GM12878 (cell line): ENCODE data around the gene PSME3. TPM values are rescaled to one million over a fixed set of nuclear protein-coding genes. Genes with fewer than 3 reads are reported as not detected.

Experiments used
- ATAC-seq: fragments of 200-7000 bp; cut with Tn5 transposase; 3 replicates; pipeline ENCODE4 v1.9.1; 2020; ENCODE audit warnings: mild to moderate bottlenecking, moderate library complexity
- BruUV-seq: library from RNA; stranded (reverse); fragments of 400-500 nt; replicated peaks from 2 replicates; lab custom pipeline; 2021; lab: Mats Ljungman, UMichigan
- CTCF ChIA-PET: fragments of 300-600 bp; sonication (Branson Sonifier 250); formaldehyde crosslinking; extraction: SDS; loops from one replicate; lab custom pipeline; 2021; ENCODE audit warnings: inconsistent platforms; lab: Yijun Ruan, JAX
- POLR2A ChIA-PET: fragments of 350-600 bp; formaldehyde crosslinking; extraction: SDS; loops from one replicate; lab custom pipeline; 2021; ENCODE audit warnings: inconsistent platforms; lab: Charles Lee
- RAD21 ChIA-PET: fragments of 300-600 bp; sonication (Branson Sonifier 250); formaldehyde crosslinking; loops from one replicate; lab custom pipeline; 2023; ENCODE audit warnings: antibody characterized with exemption; ENCODE audit not compliant: unreplicated experiment; lab: Charles Lee
- SMC1A ChIA-PET: fragments of 300-600 bp; sonication (Branson Sonifier 250); formaldehyde crosslinking; loops from one replicate; lab custom pipeline; 2023; ENCODE audit not compliant: unreplicated experiment, uncharacterized antibody; lab: Charles Lee
- DNase-seq: peaks from one replicate; pipeline ENCODE4 v3.0.0-alpha.2; 2011; ENCODE audit warnings: low read depth, low spot score
- FAIRE-seq: peaks from 3 replicates; lab custom pipeline; 2011; peaks lifted over from hg19 to GRCh38; lab: Jason Lieb, UNC
- H2AFZ ChIP-seq: 2 replicates; pipeline ENCODE4 v1.6.0; 2011; ENCODE audit warnings: low read depth, low read length, control low read depth; ENCODE audit not compliant: control insufficient read depth
- H3K27ac ChIP-seq: 2 replicates; pipeline ENCODE4 v1.5.1; 2011; ENCODE audit warnings: control low read depth; ENCODE audit not compliant: control insufficient read depth, insufficient read depth
- H3K27me3 ChIP-seq, 2 experiments: replicated peaks in 1 of 2; 2 replicates each; pipeline versions ENCODE4 v1.6.0 to v1.6.1; 2011; ENCODE audit warnings: low read length in 1 of 2; ENCODE audit not compliant: control insufficient read depth in 2 of 2, insufficient read depth in 2 of 2
- H3K36me3 ChIP-seq, 2 experiments: 2 replicates each; pipeline ENCODE4 v1.5.1; 2011; ENCODE audit warnings: low read length in 1 of 2; ENCODE audit not compliant: control insufficient read depth in 2 of 2, insufficient read depth in 2 of 2
- H3K4me1 ChIP-seq: 2 replicates; pipeline ENCODE4 v1.6.1; 2011; ENCODE audit warnings: mild to moderate bottlenecking, low read length, moderate library complexity, mixed read lengths; ENCODE audit not compliant: control insufficient read depth, insufficient read depth
- H3K4me2 ChIP-seq: 2 replicates; pipeline ENCODE4 v1.6.0; 2011; ENCODE audit warnings: control low read depth; ENCODE audit not compliant: control insufficient read depth, insufficient read depth
- H3K4me3 ChIP-seq: fragments of 200-600 bp; sonication (generic); 2 replicates; pipeline ENCODE4 v1.5.1; 2016
- H3K79me2 ChIP-seq: 2 replicates; pipeline ENCODE4 v1.6.0; 2011; ENCODE audit warnings: low read length; ENCODE audit not compliant: control insufficient read depth, insufficient read depth
- H3K9ac ChIP-seq: 2 replicates; pipeline ENCODE4 v1.8.0; 2011; ENCODE audit warnings: low read length, control low read depth, mixed read lengths; ENCODE audit not compliant: control insufficient read depth, insufficient read depth
- H3K9me3 ChIP-seq: replicated peaks from 3 replicates; pipeline ENCODE4 v1.5.1; 2011; ENCODE audit warnings: mild to moderate bottlenecking, low read length; ENCODE audit not compliant: control insufficient read depth, insufficient read depth
- H4K20me1 ChIP-seq: 2 replicates; pipeline ENCODE4 v1.6.0; 2011; ENCODE audit not compliant: control insufficient read depth, insufficient read depth
- CBFB ChIP-seq: IDR thresholded peaks from 2 replicates; pipeline ENCODE4 v1.6.1; 2016; ENCODE audit warnings: antibody characterized with exemption, low read depth
- CBX3 ChIP-seq: fragments of 200-600 bp; sonication (generic); IDR thresholded peaks from 2 replicates; pipeline ENCODE4 v1.6.1; 2016; ENCODE audit warnings: low read depth, borderline replicate concordance
- CEBPZ ChIP-seq: fragments of 150-350 bp; IDR thresholded peaks from 2 replicates; pipeline ENCODE4 v1.6.1; 2016; ENCODE audit warnings: low read depth, low read length
- CREM ChIP-seq: IDR thresholded peaks from 2 replicates; pipeline ENCODE4 v1.6.1; 2014; ENCODE audit warnings: antibody characterized with exemption, low read depth
- NKRF ChIP-seq: fragments of 450-650 bp; conservative IDR thresholded peaks from 2 replicates; pipeline ENCODE4 v1.6.1; 2017; ENCODE audit warnings: mild to moderate bottlenecking, moderate library complexity
- NR2C2 ChIP-seq: IDR thresholded peaks from 2 replicates; pipeline ENCODE4 v1.6.1; 2011; ENCODE audit warnings: borderline replicate concordance, low read depth; ENCODE audit not compliant: control insufficient read depth, insufficient read length
- POLR2A ChIP-seq: IDR thresholded peaks from 2 replicates; pipeline ENCODE4 v1.6.1; 2011; ENCODE audit warnings: low read depth, mild to moderate bottlenecking, low read length
- ZNF24 ChIP-seq: fragments of 450-650 bp; IDR thresholded peaks from 2 replicates; pipeline ENCODE4 v1.6.1; 2017; ENCODE audit warnings: antibody characterized with exemption, mild to moderate bottlenecking
- WGBS: methylation state at CpG from one replicate; pipeline ENCODE4 v1.1.6; 2016; ENCODE audit warnings: low lambda C conversion rate; ENCODE audit not compliant: insufficient replicate concordance, insufficient coverage; ENCODE audit errors: missing lambda C conversion rate; 5-methylcytosine and 5-hydroxymethylcytosine counted together
- in situ Hi-C: fragments of 300-500 bp; cut with MboI; formaldehyde crosslinking; loops from 9 replicates; pipeline ENCODE4 v1.14.3; 2018; ENCODE audit warnings: mixed read lengths
- intact Hi-C: fragments of 100-400 bp; cut with micrococcal nuclease; formaldehyde crosslinking; loops from one replicate; pipeline ENCODE4 v1.14.2; 2022; ENCODE audit not compliant: unreplicated experiment
- polyA plus RNA-seq, 11 experiments: library from polyadenylated mRNA; depleted of rRNA in 4 of 11; unstranded in 6 of 11; stranded (reverse) in 5 of 11; fragments of >200 nt; fragmentation: Nextera tagmentation in 4 of 11; fragmentation: Illumina TruSeq in 1 of 11; extraction: Ambion mirVana in 4 of 11; extraction: Trizol in 1 of 11; gene quantifications; 1 replicate in 1 of 11; 2 replicates in 10 of 11; pipeline versions ENCODE4 v1.2.1 to v1.2.3, GENCODE V29; 2011 to 2016; ENCODE audit warnings: inconsistent platforms in 2 of 11, missing spikeins in 2 of 11, low read depth in 1 of 11
- total RNA-seq, 4 experiments: library from RNA; depleted of rRNA in 3 of 4; stranded (reverse); fragments of >200 nt in 3 of 4; fragmentation: Illumina TruSeq in 1 of 4; extraction: Trizol in 1 of 4; gene quantifications; 2 replicates each; pipeline versions ENCODE4 v1.2.1 to v1.2.3, GENCODE V29; 2013 to 2021

PSME3 gene
- total and polyA plus RNA-seq, 10 of the 15 experiments (the other 5 are each of a cell fraction or from before 2014, with no cell fraction given): 26.9 to 330 (median 137) TPM

- DNase-seq (no peak), ATAC-seq (no peak), FAIRE-seq (no peak)
- TF ChIP-seq CREM (no peak), NKRF (no peak), CBX3 (no peak), POLR2A (no peak), ZNF24 (no peak), CEBPZ (no peak), CBFB (no peak), NR2C2 (no peak)
- Histone ChIP-seq H3K9ac (no peak overlapping the region), H3K4me2 (no peak overlapping the region), H2AFZ (no peak overlapping the region), H3K4me1 (peaks cover 6% of the 10 kb centered on the region), H3K4me3 (no peak overlapping the region), H3K79me2 (peaks cover 16% of the 10 kb centered on the region), H3K9me3 (no peaks in the 10 kb centered on the region), H3K27ac (no peak overlapping the region), H4K20me1 (no peaks in the 10 kb centered on the region), H3K27me3 (no peaks in the 10 kb centered on the region), H3K36me3 (no peaks in the 10 kb centered on the region)
- BruUV-seq: no TSS peak
- ChIA-PET SMC1A (interaction anchor here (1.5 kb wide), 1 partner anchor 170 kb away, joined by 3 read pairs; no protein-coding TSS in a partner anchor), CTCF (no interaction called here), RAD21 (no interaction called here), POLR2A (interaction anchor here (0.5 kb wide), 1 partner anchor 157 kb away, joined by 5 read pairs; no protein-coding TSS in a partner anchor)
- intact Hi-C loops: no loop called here
- 87% methylated on average over 1 of the region's 1 CpG for WGBS
- in situ Hi-C loops: no loop called here
These were observed 5.7 kb upstream of the PSME3 start for GRCh38 chr17:42827472-42827871.
